GM18508 (cell line): ENCODE results near the gene PRKD3.
"Not testable (repeated sequence)": the region's sequence is repeated elsewhere in the genome, so short reads cannot be mapped to it uniquely, and the experiment has no call there.

Experiments
- ATAC-seq: cut with Tn5 transposase; IDR thresholded peaks from one replicate; pipeline ENCODE4 v1.9.1; 2021; ENCODE audit warnings: moderate number of reproducible peaks; ENCODE audit not compliant: insufficient read depth, unreplicated experiment

The PRKD3 gene

DNA sequence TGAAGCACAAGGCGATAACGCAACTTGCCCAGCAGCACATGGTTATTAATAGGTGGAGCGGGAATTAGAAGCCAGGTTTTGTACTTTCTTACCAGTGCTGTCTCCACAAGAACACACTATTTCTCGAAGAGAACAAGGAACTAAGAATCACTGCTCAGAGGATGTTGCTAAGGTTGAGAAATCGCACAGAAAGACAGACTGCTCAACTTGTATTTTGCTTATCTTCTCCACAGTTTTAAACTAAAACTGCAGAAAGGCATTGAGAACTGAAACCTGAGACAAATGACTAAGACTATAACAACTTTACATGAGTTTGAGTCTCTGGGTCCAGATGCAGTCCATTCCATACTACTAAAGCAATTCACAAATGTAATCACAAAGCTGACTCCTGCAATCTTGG lies 6.2 kb downstream of the PRKD3 start:
- peak; percentile 56 for ATAC-seq

DNA sequence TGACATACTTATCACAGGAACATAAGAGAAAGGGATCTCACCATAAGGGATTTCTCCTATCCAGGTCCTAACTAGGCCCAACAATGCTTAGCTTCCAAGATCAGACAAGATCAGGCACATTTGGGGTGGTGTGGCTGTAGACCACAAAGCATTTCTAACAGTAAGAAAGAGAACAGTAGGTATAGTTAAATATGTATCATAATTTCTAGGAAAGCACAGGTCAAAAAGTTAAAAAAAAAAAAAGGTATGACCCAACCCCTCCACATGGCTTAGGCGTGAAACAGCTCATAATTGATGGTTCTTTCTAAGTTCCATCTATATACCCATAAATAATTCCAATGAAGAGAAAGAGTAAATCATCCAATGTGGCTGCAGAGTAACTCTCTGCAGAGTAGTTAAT lies 6.9 kb downstream of the PRKD3 start:
- no peak for ATAC-seq

DNA sequence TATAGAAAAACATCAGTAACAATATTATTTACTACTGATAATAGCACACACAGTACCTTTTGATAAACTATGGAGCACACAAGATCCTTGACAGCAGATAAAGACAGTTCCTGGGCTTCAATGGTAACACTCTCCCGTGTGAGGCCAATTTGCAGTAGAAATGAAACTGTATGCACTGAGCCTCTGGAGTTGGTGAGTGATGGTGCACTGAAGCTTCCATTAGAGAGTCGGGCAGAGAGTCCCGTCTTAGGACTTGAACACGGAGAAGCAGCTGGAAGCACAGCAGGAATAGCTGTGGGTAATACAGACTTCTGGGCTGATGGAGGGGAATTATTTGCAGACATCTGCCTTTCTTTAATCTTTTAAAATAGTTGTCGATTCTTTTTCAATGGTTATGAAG lies 8.5 kb downstream of the PRKD3 start:
- ATAC-seq = no peak

DNA sequence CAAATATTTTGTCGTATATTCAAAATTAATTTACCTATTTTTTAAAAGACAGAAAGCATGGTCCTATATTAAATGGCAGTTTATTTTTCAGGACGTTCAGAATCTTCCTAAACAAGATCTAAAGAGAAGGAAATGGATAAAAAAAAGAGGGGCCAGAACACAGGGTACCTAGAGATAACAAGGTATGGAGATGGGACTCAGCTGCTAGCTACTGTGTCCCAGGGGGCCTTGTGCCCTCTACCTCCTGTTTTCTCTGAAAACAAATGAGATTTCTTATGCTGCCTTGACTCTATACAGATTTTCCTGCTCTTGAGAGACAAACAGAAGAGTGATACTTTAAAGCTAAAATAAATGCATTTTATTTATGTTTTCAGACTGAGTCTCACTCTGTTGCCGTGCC lies 9.3 kb downstream of the PRKD3 start:
- no peak for ATAC-seq

DNA sequence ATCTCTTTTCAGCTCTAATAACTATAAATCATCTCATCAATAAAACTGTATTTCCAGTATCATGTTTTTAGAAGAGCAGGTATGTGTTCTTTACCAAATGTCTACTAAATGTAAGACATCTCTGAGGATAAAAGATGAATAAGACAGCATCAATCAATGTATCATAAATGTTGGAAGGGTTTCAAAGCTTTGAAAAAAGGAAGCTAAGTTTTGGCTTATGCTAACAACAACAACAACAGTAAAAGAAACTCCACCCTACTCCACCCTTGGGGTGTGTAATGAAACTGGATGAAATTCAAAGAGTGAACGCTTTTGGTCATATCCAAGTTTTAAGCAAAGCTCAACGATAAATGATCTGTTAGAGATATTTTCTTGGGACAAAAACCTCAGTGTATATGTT lies 17.1 kb downstream of the PRKD3 start:
- ATAC-seq = no peak

DNA sequence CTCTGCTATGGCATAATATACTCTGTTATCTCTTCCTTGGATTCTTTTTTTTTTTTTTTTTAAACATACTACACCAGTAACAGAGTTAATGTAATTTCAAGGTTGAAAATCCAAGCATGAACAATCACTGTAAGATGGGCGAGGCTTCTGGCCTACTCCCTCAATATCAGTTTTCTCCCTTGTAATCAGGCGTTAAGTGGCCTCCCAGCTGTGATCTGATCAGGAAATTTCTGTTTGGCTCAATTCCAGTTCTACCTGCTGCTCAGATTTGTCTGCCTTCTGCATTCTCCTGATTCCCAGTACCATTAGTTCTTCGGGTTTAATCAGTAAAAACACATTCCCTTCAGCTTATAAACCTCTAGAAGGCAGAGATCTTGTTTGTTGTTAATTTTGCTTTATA lies 18.6 kb downstream of the PRKD3 start:
- ATAC-seq = no peak

DNA sequence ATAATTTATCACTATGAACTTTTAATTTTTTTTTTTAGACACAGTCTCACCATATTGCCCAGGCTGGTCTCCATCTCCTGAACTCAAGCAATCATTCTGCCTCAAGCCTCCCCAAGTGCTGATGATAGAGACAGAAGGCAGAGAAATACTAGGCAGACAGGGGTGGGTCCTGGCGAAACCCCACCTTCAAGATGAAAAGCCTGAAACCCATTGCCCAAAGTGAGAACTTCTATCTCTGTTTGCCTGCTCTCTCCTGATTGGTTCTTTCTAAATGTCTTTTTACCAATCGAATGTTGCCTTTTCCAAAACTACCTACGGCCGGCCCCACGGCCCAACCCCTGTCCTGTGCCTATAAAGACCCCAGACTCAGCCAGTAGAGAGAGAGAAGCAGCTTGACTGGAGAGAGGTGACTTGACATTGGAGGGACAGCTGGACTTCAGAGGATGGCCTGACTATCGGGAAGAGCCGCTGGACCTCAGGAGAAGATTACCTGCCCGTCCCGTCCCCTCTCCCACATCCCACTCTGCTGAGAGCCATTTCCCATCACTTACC lies 21.9 kb downstream of the PRKD3 start:
- no peak for ATAC-seq

DNA sequence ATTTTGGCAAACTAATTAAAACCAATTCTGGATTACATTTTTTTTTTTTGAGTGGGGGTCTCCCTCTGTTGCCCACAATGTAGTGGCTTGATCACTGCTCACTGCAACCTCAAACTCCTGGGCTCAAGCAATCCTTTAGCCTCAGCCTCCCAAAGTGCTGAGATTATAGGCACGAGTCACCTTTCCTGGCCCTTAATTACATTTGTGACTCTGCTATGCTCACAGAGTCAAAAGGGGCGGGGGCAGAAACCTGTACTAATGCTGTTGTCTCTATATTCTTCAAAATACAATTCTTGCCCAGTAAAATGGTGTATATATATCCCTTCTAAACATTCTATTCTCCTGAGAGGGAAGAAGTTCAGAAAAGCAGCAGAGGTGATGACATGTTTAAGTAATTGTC lies 23.2 kb downstream of the PRKD3 start:
- no peak for ATAC-seq

DNA sequence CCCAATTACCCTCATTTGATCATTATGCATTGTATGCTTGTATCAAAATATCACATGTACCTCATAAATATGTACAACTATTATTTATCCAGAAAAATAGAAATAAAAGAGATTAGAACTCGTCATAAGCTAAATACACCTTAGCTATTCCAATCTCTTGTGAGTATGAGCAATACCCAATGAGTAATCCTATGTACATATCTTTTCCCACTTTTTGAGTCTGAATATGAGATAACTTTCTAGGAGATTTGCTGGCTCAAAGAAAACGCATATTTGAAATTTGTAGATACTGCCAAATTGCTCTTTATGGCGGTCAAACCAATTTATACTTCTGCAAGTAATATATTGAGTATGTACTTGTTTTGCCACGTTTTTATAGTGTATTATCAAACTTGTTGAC lies 24.1 kb downstream of the PRKD3 start:
- ATAC-seq = no peak

DNA sequence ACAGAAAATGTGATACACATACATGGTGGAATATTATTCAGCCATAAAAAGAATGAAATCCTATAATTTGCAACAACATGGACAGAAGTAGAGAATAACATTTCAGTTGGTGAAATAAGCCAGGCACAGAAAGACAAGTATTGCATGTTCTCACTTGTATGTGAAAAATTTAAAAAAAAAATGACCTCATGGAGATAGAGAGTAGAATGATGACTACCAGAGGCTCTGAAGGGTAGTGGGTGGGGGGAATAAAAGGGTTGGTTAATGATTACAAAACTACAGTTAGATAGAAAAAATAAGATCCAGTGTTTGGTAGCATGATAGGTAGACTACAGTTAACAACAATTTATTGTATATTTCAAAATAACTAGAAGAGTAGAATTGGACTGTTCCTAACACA lies 24.5 kb downstream of the PRKD3 start:
- ATAC-seq = no peak

DNA sequence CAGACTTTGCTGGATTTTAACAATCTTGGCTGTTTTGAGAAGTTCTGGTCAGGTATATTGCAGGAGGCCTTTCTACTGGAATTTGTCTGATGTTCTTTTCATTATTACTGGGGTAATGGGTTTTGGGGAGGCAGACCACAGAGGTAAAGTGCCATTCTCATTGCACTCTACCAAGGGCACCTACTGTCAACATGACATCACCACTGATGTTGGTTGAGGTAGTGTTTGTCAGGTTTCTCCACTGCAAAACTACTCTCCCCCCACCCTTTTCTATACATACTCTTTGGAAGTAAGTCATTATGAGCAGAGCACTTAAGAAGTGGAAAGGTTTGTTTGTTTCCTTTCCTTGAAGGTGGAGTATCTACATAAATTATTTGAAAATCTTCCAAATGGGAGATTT lies 27.0 kb downstream of the PRKD3 start:
- ATAC-seq = no peak

DNA sequence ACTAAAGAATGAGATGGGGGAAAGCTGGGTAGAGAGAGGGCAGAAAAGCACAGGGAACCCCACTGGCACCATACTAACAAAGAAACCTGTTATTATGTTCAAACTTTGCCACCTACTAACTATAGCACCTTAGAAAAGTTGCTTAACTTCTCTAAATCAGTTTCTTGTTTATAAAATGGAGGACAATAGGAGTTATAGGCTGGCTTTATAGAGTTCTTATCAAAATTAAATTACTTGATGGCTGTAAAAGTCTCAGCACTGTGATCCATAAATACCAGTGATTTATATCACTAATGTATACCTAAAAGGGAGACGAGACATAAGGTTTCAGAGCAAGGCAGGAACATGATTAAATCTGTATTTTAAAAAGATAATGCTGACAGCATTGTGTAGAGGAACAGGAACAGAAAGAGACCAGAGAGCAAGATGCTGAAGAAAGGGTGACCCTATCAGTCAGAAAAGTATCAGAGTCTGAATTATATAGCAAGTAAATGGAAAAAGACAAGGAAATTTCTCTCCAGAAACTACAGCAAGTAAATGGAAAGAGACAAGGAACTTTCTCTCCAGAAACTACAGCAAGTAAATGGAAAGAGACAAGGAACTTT lies 29.1 kb downstream of the PRKD3 start:
- no peak for ATAC-seq

DNA sequence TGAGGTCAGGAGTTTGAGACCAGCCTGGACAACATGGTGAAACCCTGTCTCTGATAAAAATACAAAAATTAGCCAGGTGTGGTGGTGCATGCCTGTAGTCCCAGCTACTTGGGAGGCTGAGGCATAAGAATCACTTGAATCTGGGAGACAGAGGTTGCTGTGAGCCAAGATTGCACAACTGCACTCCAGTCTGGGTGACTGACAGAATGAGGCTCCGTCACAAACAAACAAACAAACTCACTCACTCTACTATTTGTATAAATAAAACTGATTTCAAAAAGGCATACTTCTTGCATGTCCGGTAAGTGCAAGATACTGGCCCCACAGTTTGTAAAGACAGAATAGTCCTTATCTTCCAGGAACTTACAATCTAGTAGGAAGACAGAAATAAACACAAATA lies 29.8 kb downstream of the PRKD3 start:
- ATAC-seq = not testable (repeated sequence)

DNA sequence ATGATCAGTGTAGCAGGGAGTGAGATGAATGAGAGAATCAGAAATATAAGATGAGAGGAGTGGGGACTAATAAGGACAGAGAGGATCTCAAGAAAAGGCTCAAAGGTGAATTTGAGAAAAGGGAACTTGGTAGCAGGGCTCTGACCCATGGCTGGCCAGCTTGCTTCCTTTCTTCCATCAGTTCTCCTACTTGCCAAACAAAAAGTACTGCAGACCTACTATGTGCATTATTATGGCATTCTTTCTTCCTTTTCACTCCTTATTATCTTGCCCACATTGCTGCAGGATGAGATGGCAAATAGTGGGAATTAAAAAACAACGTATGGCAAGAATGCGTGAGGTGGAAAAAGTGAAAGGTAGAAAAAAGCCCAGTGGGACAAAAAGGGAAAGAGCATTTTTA lies 33.0 kb downstream of the PRKD3 start:
- ATAC-seq = no peak

DNA sequence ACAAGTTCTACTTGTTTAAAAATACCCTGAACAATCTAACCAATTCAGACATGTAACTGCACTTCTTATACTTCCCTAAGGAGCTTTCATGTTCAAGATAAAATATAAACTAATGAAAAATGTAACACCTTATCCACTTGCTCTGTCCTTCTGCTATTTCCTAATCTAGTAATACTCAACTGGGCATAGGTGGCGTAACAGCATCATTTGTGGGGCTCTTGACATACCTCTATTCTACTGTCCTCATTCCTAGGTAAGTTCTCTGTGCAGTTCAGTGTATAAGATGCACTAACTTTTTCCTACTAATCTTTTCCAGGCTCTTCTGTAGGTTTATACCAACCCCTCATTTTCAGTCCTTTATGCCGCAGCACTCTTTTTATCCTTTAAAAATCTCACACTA lies 36.7 kb downstream of the PRKD3 start:
- no peak for ATAC-seq

DNA sequence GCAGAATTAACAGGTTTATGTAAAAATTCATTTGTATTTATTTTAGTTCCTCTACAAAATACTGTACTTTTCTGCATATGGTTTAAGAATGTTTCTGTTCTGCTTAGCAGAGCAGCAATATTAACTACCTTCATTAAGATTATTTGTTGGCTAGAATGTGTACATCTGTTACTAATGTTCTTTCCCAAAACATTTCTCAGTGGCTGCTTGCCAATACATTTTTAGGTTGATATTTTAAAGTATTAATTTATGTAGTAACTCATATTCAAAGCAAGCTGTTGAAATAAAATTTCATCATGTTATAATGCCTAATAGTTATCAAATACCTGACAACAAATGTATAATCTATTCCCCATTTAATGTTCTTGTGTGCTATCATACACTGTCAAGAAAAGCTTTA lies 40.3 kb downstream of the PRKD3 start:
- no peak for ATAC-seq

DNA sequence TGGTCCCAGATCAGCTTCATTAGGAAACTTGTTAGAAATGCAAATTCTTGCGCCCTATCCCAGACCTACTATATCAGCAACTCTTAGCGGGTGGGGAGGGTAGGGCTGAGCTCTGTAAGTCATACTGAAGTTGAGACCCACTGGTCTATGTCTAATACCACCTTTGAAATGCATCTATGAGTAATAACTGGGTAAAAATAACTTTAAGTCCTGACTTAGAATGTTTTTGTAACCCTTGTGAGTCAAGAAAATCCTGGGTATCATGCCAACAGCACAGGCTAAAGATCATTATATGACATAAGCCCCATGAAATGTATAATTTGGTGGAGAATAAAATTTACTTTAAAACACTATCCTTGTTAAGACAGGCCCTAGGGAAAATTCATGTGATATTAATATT lies 41.4 kb downstream of the PRKD3 start:
- ATAC-seq = no peak

DNA sequence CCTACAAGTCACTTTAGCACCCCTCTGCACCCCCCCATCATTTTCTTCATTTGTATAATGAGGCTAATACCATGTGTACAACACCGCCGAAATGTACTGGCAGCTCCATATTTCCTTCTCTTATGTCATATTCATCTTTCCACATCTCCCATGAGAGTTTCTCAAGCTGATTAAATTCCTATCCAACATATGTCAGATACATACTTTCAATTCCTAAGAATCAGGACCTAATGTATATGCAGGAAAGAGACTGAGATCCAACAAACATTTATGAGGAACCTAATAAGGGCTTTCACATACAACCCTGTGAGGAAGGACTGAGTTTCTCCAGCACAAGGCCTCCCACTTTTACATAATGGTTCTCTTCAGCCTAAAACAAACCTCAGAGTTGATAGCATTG lies 41.9 kb downstream of the PRKD3 start:
- no peak for ATAC-seq

DNA sequence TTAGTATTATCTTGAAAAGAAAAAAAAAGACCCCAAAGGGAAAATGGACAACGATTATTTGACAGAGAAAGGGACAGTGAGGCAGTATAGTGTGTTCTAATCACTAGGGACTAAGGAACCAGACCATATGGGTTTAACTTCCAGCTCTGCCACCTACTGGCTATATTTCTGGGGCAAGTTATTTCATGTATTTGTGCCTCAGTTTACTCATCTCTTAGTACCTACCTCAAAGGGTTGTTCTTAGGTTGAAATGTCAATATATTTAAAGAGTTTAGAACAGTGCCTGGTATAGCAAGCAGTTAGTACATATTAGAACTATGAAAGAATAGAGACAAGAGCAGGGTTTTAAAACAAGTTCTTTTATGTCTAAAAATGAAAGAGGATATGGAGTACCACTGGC lies 42.7 kb downstream of the PRKD3 start:
- no peak for ATAC-seq

DNA sequence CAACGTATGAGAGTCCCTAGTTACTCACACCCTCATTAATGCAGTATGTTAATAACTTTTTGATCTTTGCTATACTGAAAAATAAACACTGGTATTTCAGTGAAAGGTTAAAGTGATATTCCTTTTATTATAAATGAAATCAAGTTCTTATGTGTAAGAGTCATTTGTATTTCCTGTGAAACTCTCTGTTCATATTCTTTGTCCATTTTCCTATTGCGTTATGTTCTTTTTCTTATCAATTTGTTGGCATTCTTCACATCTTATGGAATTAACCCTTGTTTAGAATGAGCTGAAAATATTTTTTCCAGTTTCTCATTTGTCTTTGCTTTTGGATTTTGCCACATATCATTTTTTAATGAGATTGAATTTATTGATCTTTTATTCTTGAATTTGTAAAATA lies 48.3 kb downstream of the PRKD3 start:
- no peak for ATAC-seq
